Left lobe of liver (tissue), 2 donors: ENCODE data around the gene ZBTB43. TPM values are rescaled to one million over a fixed set of nuclear protein-coding genes. Genes with fewer than 3 reads are reported as not detected.
A peak's percentile ranks its signal among the peaks of the same experiment; 100 is the strongest.
"Not testable (repeated sequence)": the region's sequence is repeated elsewhere in the genome, so short reads cannot be mapped to it uniquely, and the experiment has no call there.

Source experiments
- ATAC-seq: fragments of 200-7000 bp; cut with Tn5 transposase; one replicate; pipeline ENCODE4 v1.9.1; 2020; ENCODE audit warnings: mild to moderate bottlenecking, moderate library complexity
- DNase-seq: peaks from one replicate; pipeline ENCODE4 v3.0.0-alpha.2; 2020; ENCODE audit warnings: low spot score
- total RNA-seq: library from RNA; stranded (reverse); gene quantifications from one replicate; pipeline ENCODE4 v1.2.1, GENCODE V29; 2021
- donor health status: DM: no; HTN: no; CAD: no; lungs with moderate emphysema.
- donor health status: DM: no; HTN: yes; CAD: no.

ZBTB43 gene
- total RNA-seq, 1 donor from 2014 or later: 8.2 TPM

GRCh38 chr9:126788634-126789349 is 16.0 kb upstream of the ZBTB43 start:
- DNase-seq (peak; percentile 15), ATAC-seq (no peak)

GRCh38 chr9:126790561-126790960 is 14.3 kb upstream of the ZBTB43 start:
- DNase-seq: peak; percentile 75
- peak; percentile 90 for ATAC-seq

GRCh38 chr9:126791406-126792230 is 13.2 kb upstream of the ZBTB43 start:
- DNase-seq (peak; percentile 47), ATAC-seq (peak; percentile 31)

- peak; percentile 37 for DNase-seq
- no peak for ATAC-seq
These were observed 11.0 kb upstream of the ZBTB43 start for GRCh38 chr9:126793686-126794417.

- ATAC-seq (no peak), DNase-seq (peak; percentile 28)
These were observed 10.4 kb upstream of the ZBTB43 start for GRCh38 chr9:126794441-126794840.

- ATAC-seq: no peak
- no peak for DNase-seq
These were observed 8.1 kb upstream of the ZBTB43 start for GRCh38 chr9:126796758-126797157.

- DNase-seq (no peak), ATAC-seq (no peak)
These were observed 6.9 kb upstream of the ZBTB43 start for GRCh38 chr9:126797903-126798302.

GRCh38 chr9:126799034-126799433 is 5.8 kb upstream of the ZBTB43 start:
- ATAC-seq: no peak
- DNase-seq: no peak

- DNase-seq (peak; percentile 51), ATAC-seq (peak; percentile 56)
These were observed 2.4 kb upstream of the ZBTB43 start for GRCh38 chr9:126802318-126803059.

GRCh38 chr9:126804198-126804695 is 593 bp upstream of the ZBTB43 start:
- peak; percentile 39 for DNase-seq
- ATAC-seq: no peak

GRCh38 chr9:126805554-126806262 is 868 bp downstream of the ZBTB43 start:
- ATAC-seq (peak; percentile 75), DNase-seq (peak; percentile 78)

GRCh38 chr9:126806336-126806735 is 1.5 kb downstream of the ZBTB43 start:
- DNase-seq: no peak
- no peak for ATAC-seq

GRCh38 chr9:126809068-126809467 is 4.2 kb downstream of the ZBTB43 start:
- ATAC-seq (no peak), DNase-seq (no peak)

GRCh38 chr9:126810221-126810620 is 5.4 kb downstream of the ZBTB43 start:
- DNase-seq, ATAC-seq: not testable (repeated sequence)

GRCh38 chr9:126813072-126813471 is 8.2 kb downstream of the ZBTB43 start:
- no peak for ATAC-seq
- DNase-seq: peak; percentile 28

GRCh38 chr9:126814091-126814490 is 9.3 kb downstream of the ZBTB43 start:
- ATAC-seq: no peak
- no peak for DNase-seq

GRCh38 chr9:126817615-126818014 is 12.8 kb downstream of the ZBTB43 start:
- not testable (repeated sequence) for DNase-seq, ATAC-seq

- ATAC-seq (no peak), DNase-seq (no peak)
These were observed 13.6 kb downstream of the ZBTB43 start for GRCh38 chr9:126818482-126818881.

GRCh38 chr9:126819482-126819881 is 14.6 kb downstream of the ZBTB43 start:
- ATAC-seq (no peak), DNase-seq (no peak)

GRCh38 chr9:126822278-126822677 is 17.4 kb downstream of the ZBTB43 start:
- DNase-seq: no peak
- peak; percentile 78 for ATAC-seq
